Mucosa of stomach (tissue), 1 donor: ENCODE results near the gene CBR3.

Experiments
- H3K27me3 ChIP-seq: one replicate; pipeline ENCODE4 v1.7.0; 2013; ENCODE audit warnings: mild to moderate bottlenecking, low read length; ENCODE audit not compliant: control insufficient read depth, insufficient read depth
- H3K36me3 ChIP-seq: one replicate; pipeline ENCODE4 v1.7.0; 2013; ENCODE audit warnings: low read length; ENCODE audit not compliant: control insufficient read depth, insufficient read depth
- H3K4me1 ChIP-seq: one replicate; pipeline ENCODE4 v1.7.0; 2013; ENCODE audit warnings: mild to moderate bottlenecking, low read length; ENCODE audit not compliant: control insufficient read depth, insufficient read depth
- H3K4me3 ChIP-seq: one replicate; pipeline ENCODE4 v1.7.0; 2013; ENCODE audit warnings: low read length
- H3K9ac ChIP-seq: one replicate; pipeline ENCODE4 v1.7.0; 2013; ENCODE audit warnings: mild to moderate bottlenecking, low read length, moderate library complexity
- H3K9me3 ChIP-seq: one replicate; pipeline ENCODE4 v1.7.0; 2013; ENCODE audit warnings: mild to moderate bottlenecking, low read length, moderate library complexity; ENCODE audit not compliant: control insufficient read depth
- donor health status: Pancreatic carcinoma.

CBR3 gene

DNA sequence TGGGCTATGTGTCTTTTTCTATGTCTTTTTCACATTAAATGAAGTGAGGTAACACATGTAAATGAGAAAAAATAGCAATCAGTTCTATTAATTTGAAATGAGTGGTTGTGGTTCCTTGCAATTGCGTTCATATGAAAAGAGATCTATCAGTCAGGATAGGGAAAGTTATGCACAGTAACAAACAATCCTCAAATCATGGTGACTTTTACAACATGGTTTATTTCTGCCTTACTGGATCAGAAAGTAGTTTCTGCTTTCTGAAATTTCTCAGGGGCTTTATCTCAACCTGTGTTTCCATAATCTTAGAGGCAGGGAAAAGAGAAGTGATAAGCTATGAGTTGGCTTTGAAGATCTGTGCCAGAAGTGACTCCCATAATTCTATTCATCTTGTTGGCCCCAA lies 60.7 kb downstream of the CBR3 start:
- H3K9ac ChIP-seq, result no peak overlapping the region
- H3K4me3 ChIP-seq, result no peak overlapping the region
- H3K4me1 ChIP-seq, result peaks cover 52% of the 10 kb centered on the region
- no peaks in the 10 kb centered on the region for H3K9me3 ChIP-seq
- H3K36me3 ChIP-seq, result no peaks in the 10 kb centered on the region
- H3K27me3 ChIP-seq, result no peaks in the 10 kb centered on the region
